HCT116 (cell line): ENCODE results near the gene GAL3ST2. TPM values are rescaled to one million over a fixed set of nuclear protein-coding genes. Genes with fewer than 3 reads are reported as not detected.

ENCODE experiments used
- ATAC-seq: fragments of 200-7000 bp; cut with Tn5 transposase; 2 replicates; pipeline ENCODE4 v1.9.1; 2020; ENCODE audit warnings: mild to moderate bottlenecking, moderate library complexity
- BruUV-seq: library from RNA; stranded (reverse); fragments of 400-500 nt; replicated peaks from 2 replicates; lab custom pipeline; 2021; lab: Mats Ljungman, UMichigan
- CTCF ChIA-PET: fragments of 300-600 bp; sonication (Branson Sonifier 250); formaldehyde crosslinking; loops from one replicate; lab custom pipeline; 2021; ENCODE audit warnings: antibody characterized with exemption; lab: Charles Lee
- POLR2A ChIA-PET: fragments of 300-600, 350-600 bp; sonication (Branson Sonifier 250); formaldehyde crosslinking; loops from one replicate; lab custom pipeline; 2021; ENCODE audit warnings: antibody characterized with exemption; lab: Charles Lee
- RAD21 ChIA-PET, 2 experiments: fragments of 300-600 bp; sonication (Branson Sonifier 250); formaldehyde crosslinking; loops; one replicate each; lab custom pipeline; 2023; ENCODE audit warnings: low total read pairs in 2 of 2; ENCODE audit not compliant: uncharacterized antibody in 2 of 2, unreplicated experiment in 2 of 2, low non-redundant PET in 1 of 2; lab: Charles Lee
- DNase-seq: peaks from one replicate; pipeline ENCODE4 v3.0.0-alpha.2; 2010; ENCODE audit warnings: low read depth, low spot score
- H2AFZ ChIP-seq: fragments of 200-600 bp; shearing (Covaris generic), sonication (generic); 2 replicates; pipeline ENCODE4 v1.6.1; 2017; ENCODE audit warnings: low read depth, mixed run types, mixed read lengths, antibody characterized with exemption, low read length; ENCODE audit not compliant: poor library complexity, severe bottlenecking
- H3K27ac ChIP-seq: 2 replicates; pipeline ENCODE4 v1.5.1; 2012; ENCODE audit warnings: low read depth, low read length
- H3K27me3 ChIP-seq: fragments of 200-600 bp; sonication (generic); 2 replicates; pipeline ENCODE4 v1.6.1; 2016; ENCODE audit warnings: mixed run types, low read length, mixed read lengths; ENCODE audit not compliant: insufficient read depth
- H3K36me3 ChIP-seq, 2 experiments: fragments of 200-500 bp in 1 of 2; fragments of 200-600 bp in 1 of 2; sonication (Bioruptor generic) in 1 of 2; sonication (generic) in 1 of 2; 2 replicates each; pipeline versions ENCODE4 v1.5.1 to v1.6.1; 2014 to 2016; ENCODE audit warnings: low read length in 2 of 2, inconsistent platforms in 1 of 2, mixed read lengths in 1 of 2, mixed run types in 1 of 2; ENCODE audit not compliant: insufficient read depth in 2 of 2, control insufficient read depth in 1 of 2
- H3K4me1 ChIP-seq, 2 experiments: fragments of 200-600 bp in 1 of 2; sonication (generic) in 1 of 2; 2 replicates each; pipeline versions ENCODE4 v1.5.1 to v1.6.1; 2012 to 2017; ENCODE audit warnings: low read length in 2 of 2, inconsistent platforms in 1 of 2, mild to moderate bottlenecking in 1 of 2, mixed read lengths in 1 of 2, mixed run types in 1 of 2, moderate library complexity in 1 of 2; ENCODE audit not compliant: insufficient read depth in 2 of 2, control insufficient read depth in 1 of 2
- H3K4me2 ChIP-seq: fragments of 200-600 bp; sonication (generic); 2 replicates; pipeline ENCODE4 v1.6.1; 2017; ENCODE audit warnings: mixed run types, low read length, mixed read lengths
- H3K4me3 ChIP-seq, 2 experiments: fragments of 200-600 bp in 1 of 2; sonication (generic) in 1 of 2; replicated peaks in 1 of 2; 2 replicates each; pipeline ENCODE4 v1.5.1; 2011 to 2016; ENCODE audit warnings: low read length in 2 of 2, control low read depth in 1 of 2, low read depth in 1 of 2, mild to moderate bottlenecking in 1 of 2, mixed read lengths in 1 of 2, mixed run types in 1 of 2
- H3K79me2 ChIP-seq: fragments of 200-600 bp; sonication (generic); 2 replicates; pipeline ENCODE4 v1.6.1; 2017; ENCODE audit warnings: mild to moderate bottlenecking, mixed run types, low read length, moderate library complexity, mixed read lengths; ENCODE audit not compliant: insufficient read depth
- H3K9ac ChIP-seq: fragments of 200-600 bp; sonication (generic); 2 replicates; pipeline ENCODE4 v1.6.1; 2016; ENCODE audit warnings: low read length, mixed read lengths
- H3K9me2 ChIP-seq: fragments of 200-600 bp; sonication (generic), shearing (Covaris generic); 2 replicates; pipeline ENCODE4 v1.6.1; 2017; ENCODE audit warnings: mixed run types, mild to moderate bottlenecking, moderate library complexity; ENCODE audit not compliant: insufficient read depth
- H3K9me3 ChIP-seq, 2 experiments: fragments of 200-500 bp in 1 of 2; fragments of 200-600 bp in 1 of 2; sonication (Bioruptor generic) in 1 of 2; sonication (generic) in 1 of 2; 2 replicates each; pipeline ENCODE4 v1.6.1; 2014 to 2017; ENCODE audit warnings: low read length in 2 of 2, mixed read lengths in 2 of 2, inconsistent platforms in 1 of 2, low read depth in 1 of 2, mild to moderate bottlenecking in 1 of 2, mixed run types in 1 of 2, moderate library complexity in 1 of 2; ENCODE audit not compliant: control insufficient read depth in 1 of 2, insufficient read depth in 1 of 2
- H4K20me1 ChIP-seq: fragments of 200-600 bp; sonication (generic), shearing (Covaris generic); 2 replicates; pipeline ENCODE4 v1.6.1; 2017; ENCODE audit warnings: mixed run types, mild to moderate bottlenecking, moderate library complexity; ENCODE audit not compliant: insufficient read depth
- CBX3 ChIP-seq: IDR thresholded peaks from 2 replicates; pipeline ENCODE4 v1.6.1; 2012; ENCODE audit warnings: low read depth
- CTCF ChIP-seq, 3 experiments: fragments of 200-600 bp in 1 of 3; sonication (generic) in 1 of 3; IDR thresholded peaks in 2 of 3; conservative IDR thresholded peaks in 1 of 3; 2 replicates each; pipeline ENCODE4 v1.5.1; 2012 to 2017; ENCODE audit warnings: low read depth in 2 of 3, low read length in 2 of 3, antibody characterized with exemption in 1 of 3, borderline replicate concordance in 1 of 3, control low read depth in 1 of 3, mild to moderate bottlenecking in 1 of 3, mixed read lengths in 1 of 3, mixed run types in 1 of 3, moderate library complexity in 1 of 3; ENCODE audit not compliant: insufficient read depth in 1 of 3
- EGR1 ChIP-seq: IDR thresholded peaks from 2 replicates; pipeline ENCODE4 v1.6.1; 2012; ENCODE audit warnings: low read depth
- ELF1 ChIP-seq: IDR thresholded peaks from 2 replicates; pipeline ENCODE4 v1.6.1; 2012; ENCODE audit warnings: low read depth, borderline replicate concordance
- EZH2 ChIP-seq: fragments of 200-600 bp; sonication (generic); IDR thresholded peaks from 2 replicates; pipeline ENCODE4 v1.6.1; 2017; ENCODE audit warnings: antibody characterized with exemption, mixed run types
- EZH2phosphoT487 ChIP-seq: fragments of 200-600 bp; IDR thresholded peaks from 2 replicates; pipeline ENCODE4 v1.6.1; 2018; ENCODE audit warnings: antibody characterized with exemption, borderline replicate concordance
- FOSL1 ChIP-seq: IDR thresholded peaks from 2 replicates; pipeline ENCODE4 v1.6.1; 2012; ENCODE audit warnings: low read depth
- JUND ChIP-seq: IDR thresholded peaks from 2 replicates; pipeline ENCODE4 v1.6.1; 2012
- MAX ChIP-seq: IDR thresholded peaks from 2 replicates; pipeline ENCODE4 v1.6.1; 2012
- POLR2A ChIP-seq: IDR thresholded peaks from 2 replicates; pipeline ENCODE4 v1.7.0; 2011; ENCODE audit warnings: borderline replicate concordance; ENCODE audit not compliant: insufficient read depth, insufficient read length; ENCODE audit errors: extremely low read depth
- POLR2AphosphoS5 ChIP-seq: IDR thresholded peaks from 2 replicates; pipeline ENCODE4 v1.6.1; 2011; ENCODE audit warnings: mild to moderate bottlenecking, low read depth, low read length, moderate library complexity
- SIN3A ChIP-seq: IDR thresholded peaks from 2 replicates; pipeline ENCODE4 v1.6.1; 2012; ENCODE audit warnings: low read depth
- SP1 ChIP-seq: IDR thresholded peaks from 2 replicates; pipeline ENCODE4 v1.6.1; 2012; ENCODE audit warnings: low read depth
- TCF7L2 ChIP-seq: IDR thresholded peaks from 2 replicates; pipeline ENCODE4 v1.7.0; 2011; ENCODE audit warnings: borderline replicate concordance, inconsistent platforms; ENCODE audit not compliant: insufficient read depth, insufficient read length; ENCODE audit errors: extremely low read depth
- YY1 ChIP-seq: IDR thresholded peaks from 2 replicates; pipeline ENCODE4 v1.6.1; 2011; ENCODE audit warnings: low read length, low read depth, moderate library complexity, mild to moderate bottlenecking; ENCODE audit not compliant: insufficient replicate concordance; ENCODE audit errors: extremely low read depth
- ZBTB33 ChIP-seq: IDR thresholded peaks from 2 replicates; pipeline ENCODE4 v1.6.1; 2011; ENCODE audit warnings: mild to moderate bottlenecking, low read length, moderate library complexity; ENCODE audit not compliant: insufficient replicate concordance; ENCODE audit errors: extremely low read depth
- ZFX ChIP-seq: fragments of 450-650 bp; IDR thresholded peaks from 2 replicates; pipeline ENCODE4 v1.6.1; 2017
- ZNF274 ChIP-seq: fragments of 200-500 bp; sonication (Bioruptor generic); IDR thresholded peaks from 2 replicates; pipeline ENCODE4 v1.6.1; 2014; ENCODE audit warnings: mild to moderate bottlenecking, low read depth, low read length, inconsistent platforms
- intact Hi-C: fragments of 100-400 bp; cut with micrococcal nuclease; formaldehyde crosslinking; loops from 2 replicates; pipeline ENCODE4 v1.10.0; 2022
- total RNA-seq: library from RNA; stranded (reverse); gene quantifications from one replicate; pipeline ENCODE4 v1.2.1, GENCODE V29; 2021; ENCODE audit not compliant: unreplicated experiment

The GAL3ST2 gene
- total RNA-seq, 1 experiment from 2014 or later: 0.44 TPM

GRCh38 chr2:241802421-241803318 lies 26.0 kb downstream of the GAL3ST2 start:
- ATAC-seq (no peak), DNase-seq (no peak)
- Histone ChIP-seq H3K4me1 (no peaks in the 10 kb centered on the region), H3K27ac (no peak overlapping the region), H3K79me2 (no peaks in the 10 kb centered on the region), H3K36me3 (no peaks in the 10 kb centered on the region), H4K20me1 (no peaks in the 10 kb centered on the region), H3K9me2 (no peaks in the 10 kb centered on the region), H3K4me3 (no peak overlapping the region), H3K9ac (no peak overlapping the region), H3K27me3 (no peaks in the 10 kb centered on the region), H3K4me2 (no peak overlapping the region)
- ChIA-PET RAD21 (no interaction called here), CTCF (no interaction called here), POLR2A (no interaction called here)
- no TSS peak for BruUV-seq
- TF ChIP-seq POLR2A (no peak), CBX3 (no peak), EZH2phosphoT487 (no peak), EZH2 (no peak), ZFX (no peak), YY1 (no peak), SIN3A (no peak), FOSL1 (no peak), TCF7L2 (no peak), CTCF (IDR thresholded peaks at IDR 0.05 in 2 of 3, conservative IDR thresholded peaks at IDR 0.05 in 1 of 3; ENCODE audit: borderline replicate concordance in 1 of 3, insufficient read depth in 1 of 3, low read depth in 2 of 3, low read length in 2 of 3) (no peak), EGR1 (no peak), ELF1 (no peak), SP1 (no peak), ZBTB33 (no peak), JUND (no peak), ZNF274 (no peak), MAX (no peak), POLR2AphosphoS5 (no peak)
- TF ChIP-seq, all 23 proteins: peak for 0
- Histone ChIP-seq H3K9me3 (no peaks in the 10 kb centered on the region), H2AFZ (no peak overlapping the region)
- intact Hi-C loops: no loop called here
